GM12872 (cell line): ENCODE data around the gene DIAPH2.

ENCODE experiments used
- TF ChIP-seq, protein P1 (sequence below): IDR thresholded peaks from 3 replicates; pipeline ENCODE4 v1.5.1; 2011; ENCODE audit warnings: low read depth, mild to moderate bottlenecking, low read length, moderate library complexity; ENCODE audit not compliant: insufficient read depth

The DIAPH2 gene

GRCh38 chrX:97563531-97564133, 879.0 kb downstream of the DIAPH2 start:
- TF ChIP-seq, protein P1, sequence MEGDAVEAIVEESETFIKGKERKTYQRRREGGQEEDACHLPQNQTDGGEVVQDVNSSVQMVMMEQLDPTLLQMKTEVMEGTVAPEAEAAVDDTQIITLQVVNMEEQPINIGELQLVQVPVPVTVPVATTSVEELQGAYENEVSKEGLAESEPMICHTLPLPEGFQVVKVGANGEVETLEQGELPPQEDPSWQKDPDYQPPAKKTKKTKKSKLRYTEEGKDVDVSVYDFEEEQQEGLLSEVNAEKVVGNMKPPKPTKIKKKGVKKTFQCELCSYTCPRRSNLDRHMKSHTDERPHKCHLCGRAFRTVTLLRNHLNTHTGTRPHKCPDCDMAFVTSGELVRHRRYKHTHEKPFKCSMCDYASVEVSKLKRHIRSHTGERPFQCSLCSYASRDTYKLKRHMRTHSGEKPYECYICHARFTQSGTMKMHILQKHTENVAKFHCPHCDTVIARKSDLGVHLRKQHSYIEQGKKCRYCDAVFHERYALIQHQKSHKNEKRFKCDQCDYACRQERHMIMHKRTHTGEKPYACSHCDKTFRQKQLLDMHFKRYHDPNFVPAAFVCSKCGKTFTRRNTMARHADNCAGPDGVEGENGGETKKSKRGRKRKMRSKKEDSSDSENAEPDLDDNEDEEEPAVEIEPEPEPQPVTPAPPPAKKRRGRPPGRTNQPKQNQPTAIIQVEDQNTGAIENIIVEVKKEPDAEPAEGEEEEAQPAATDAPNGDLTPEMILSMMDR = no peak

- TF ChIP-seq, protein P1 = no peak
Observed at GRCh38 chrX:97564496-97564895, 879.9 kb downstream of the DIAPH2 start.

GRCh38 chrX:97587171-97587570, 902.5 kb downstream of the DIAPH2 start:
- TF ChIP-seq, protein P1 = no peak

- TF ChIP-seq, protein P1 = no peak
Observed at GRCh38 chrX:97594646-97595224, 910.1 kb downstream of the DIAPH2 start.

DNA sequence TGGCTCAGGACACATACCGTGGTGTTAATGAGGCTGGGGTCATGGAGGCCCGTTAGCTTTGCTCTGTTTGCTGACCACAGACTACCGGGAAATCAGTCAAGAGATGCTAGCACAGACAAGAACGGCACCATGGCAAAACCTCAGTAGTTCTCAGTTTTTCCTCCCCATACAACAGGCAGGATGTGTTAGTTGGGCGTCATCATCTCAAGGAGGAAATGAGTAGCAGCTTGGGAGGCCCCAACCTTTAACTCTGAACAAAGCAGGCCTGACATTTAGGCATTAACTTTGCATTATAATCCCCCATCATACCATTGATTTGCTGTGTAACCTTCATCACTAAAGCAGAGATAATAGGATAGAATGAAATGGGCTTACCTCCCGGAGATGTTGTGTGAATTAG, 913.3 kb downstream of the DIAPH2 start:
- TF ChIP-seq, protein P1 = no peak

GRCh38 chrX:97602465-97603258, 918.0 kb downstream of the DIAPH2 start:
- TF ChIP-seq, protein P1 = no peak

GRCh38 chrX:97605271-97605670, 920.6 kb downstream of the DIAPH2 start:
- TF ChIP-seq, protein P1 = no peak
